Adrenal gland (tissue), 12 donors: Measurements from ENCODE around the gene PRKAR1B. TPM values are rescaled to one million over a fixed set of nuclear protein-coding genes. Genes with fewer than 3 reads are reported as not detected.

Experiments used
- DNase-seq, 7 donors: peaks; one replicate each; pipeline ENCODE4 v3.0.0-alpha.2; 2019 to 2020
- H3K27ac ChIP-seq, 5 donors: fragments of 200-600 bp; sonication (generic) in 4 of 5; 1 replicate in 3 of 5; 2 replicates in 2 of 5; pipeline versions ENCODE4 v1.5.1 to v1.8.0; 2016 to 2020; ENCODE audit warnings: mild to moderate bottlenecking in 1 of 5
- H3K27me3 ChIP-seq: fragments of 200-600 bp; 2 replicates; pipeline ENCODE4 v1.8.0; 2021
- H3K36me3 ChIP-seq, 2 donors: fragments of 200-600 bp; replicated peaks in 1 of 2; 1 replicate in 1 of 2; 2 replicates in 1 of 2; pipeline versions ENCODE4 v1.5.1 to v1.8.0; 2018 to 2022
- H3K4me1 ChIP-seq, 2 donors: fragments of 200-600 bp; replicated peaks in 1 of 2; 1 replicate in 1 of 2; 2 replicates in 1 of 2; pipeline versions ENCODE4 v1.5.1 to v1.8.0; 2018 to 2021
- H3K4me3 ChIP-seq, 4 donors: fragments of 200-600 bp; sonication (generic) in 3 of 4; one replicate each; pipeline ENCODE4 v1.5.1; 2016 to 2018
- H3K9me3 ChIP-seq, 3 donors: fragments of 200-600 bp; sonication (generic) in 1 of 3; replicated peaks in 1 of 3; 1 replicate in 2 of 3; 2 replicates in 1 of 3; pipeline versions ENCODE4 v1.5.1 to v1.8.0; 2016 to 2021
- POLR2A ChIP-seq, 2 donors: fragments of 450-650 bp; IDR thresholded peaks; one replicate each; pipeline ENCODE4 v1.6.1; 2017; ENCODE audit warnings: antibody characterized with exemption in 2 of 2, mild to moderate bottlenecking in 2 of 2, moderate library complexity in 1 of 2
- WGBS, 4 donors: extraction: QIAGEN DNeasy Blood & Tissue Kit in 2 of 4; methylation state at CpG; one replicate each; pipeline versions ENCODE4 v1.1.5 to v1.1.7; 2013 to 2017; 5-methylcytosine and 5-hydroxymethylcytosine counted together
- intact Hi-C, 2 donors: fragments of 100-400 bp; cut with DNase I; formaldehyde crosslinking; loops; one replicate each; pipeline versions ENCODE4 v1.14.1 to v1.15.0; 2022 to 2023
- polyA plus RNA-seq, 3 donors: library from polyadenylated mRNA; stranded (reverse); fragments of 200-250 nt in 2 of 3; fragments of 350-450 nt in 1 of 3; fragmentation: Illumina TruSeq in 1 of 3; extraction: RNeasy Lipid Tissue Mini Kit (QIAGEN cat#74804) in 1 of 3; gene quantifications; one replicate each; pipeline ENCODE4 v1.2.3, GENCODE V29; 2013 to 2014
- total RNA-seq, 9 donors: library from RNA; depleted of rRNA in 4 of 9; stranded (reverse); fragments of >200 nt in 4 of 9; fragments of 120-200 nt in 1 of 9; fragmentation: NEBNext Ultra II Directional in 1 of 9; extraction: Animal tissue kit (Norgen Biotek cat#: 25700) in 1 of 9; gene quantifications; one replicate each; pipeline versions ENCODE4 v1.1.0 to v1.2.4, GENCODE V29; 2013 to 2023
- TF ChIP-seq, protein P1 (sequence below), 6 experiments: fragments of 450-650 bp in 4 of 6; fragments of 200-600 bp in 2 of 6; sonication (generic) in 1 of 6; IDR thresholded peaks; 1 replicate in 5 of 6; 2 replicates in 1 of 6; pipeline versions ENCODE4 v1.5.1 to v1.8.0; 2016 to 2021; ENCODE audit warnings: antibody characterized with exemption in 6 of 6, mild to moderate bottlenecking in 2 of 6, moderate library complexity in 1 of 6
- donor health status: healthy with polysubstance abuse.
- donor health status: Bipolar disorder and iron deficiency.
- donor health status: DM: yes; HTN: yes; CAD: no.
- donor health status: DM: no; HTN: no; CAD: no.
- donor health status: DM: no; HTN: no; CAD: no.
- donor health status: DM: yes; HTN: yes; CAD: no.

Gene PRKAR1B
- total and polyA plus RNA-seq, 12 donors, result 5.2 to 21.5 (median 11.7) TPM

DNA sequence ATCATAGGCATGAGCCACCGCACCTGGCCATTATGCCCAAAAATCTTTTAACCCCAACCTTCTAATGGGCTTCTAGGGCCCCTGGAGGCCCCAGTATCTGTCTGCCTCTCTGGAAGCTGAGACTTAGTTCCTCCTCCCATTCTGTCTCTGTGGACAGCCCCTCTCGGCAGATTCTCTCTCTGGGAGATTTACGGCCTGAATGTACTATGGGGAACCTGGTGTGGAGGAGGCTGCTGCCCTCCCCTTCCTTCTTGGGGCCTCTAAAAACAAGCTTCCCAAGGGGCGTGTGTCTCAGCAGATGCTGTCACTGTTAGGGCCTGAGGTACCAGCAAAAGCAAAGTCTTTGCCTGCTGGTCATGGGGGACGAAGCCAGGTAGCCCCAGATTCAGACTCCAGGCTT lies 35.8 kb upstream of the PRKAR1B start:
- H3K27ac ChIP-seq, result no peak overlapping the region
- H3K36me3 ChIP-seq, result peaks cover 0 to 60% of the 10 kb centered on the region in 2 donors
- no peak for DNase-seq
- TF ChIP-seq, protein P1, sequence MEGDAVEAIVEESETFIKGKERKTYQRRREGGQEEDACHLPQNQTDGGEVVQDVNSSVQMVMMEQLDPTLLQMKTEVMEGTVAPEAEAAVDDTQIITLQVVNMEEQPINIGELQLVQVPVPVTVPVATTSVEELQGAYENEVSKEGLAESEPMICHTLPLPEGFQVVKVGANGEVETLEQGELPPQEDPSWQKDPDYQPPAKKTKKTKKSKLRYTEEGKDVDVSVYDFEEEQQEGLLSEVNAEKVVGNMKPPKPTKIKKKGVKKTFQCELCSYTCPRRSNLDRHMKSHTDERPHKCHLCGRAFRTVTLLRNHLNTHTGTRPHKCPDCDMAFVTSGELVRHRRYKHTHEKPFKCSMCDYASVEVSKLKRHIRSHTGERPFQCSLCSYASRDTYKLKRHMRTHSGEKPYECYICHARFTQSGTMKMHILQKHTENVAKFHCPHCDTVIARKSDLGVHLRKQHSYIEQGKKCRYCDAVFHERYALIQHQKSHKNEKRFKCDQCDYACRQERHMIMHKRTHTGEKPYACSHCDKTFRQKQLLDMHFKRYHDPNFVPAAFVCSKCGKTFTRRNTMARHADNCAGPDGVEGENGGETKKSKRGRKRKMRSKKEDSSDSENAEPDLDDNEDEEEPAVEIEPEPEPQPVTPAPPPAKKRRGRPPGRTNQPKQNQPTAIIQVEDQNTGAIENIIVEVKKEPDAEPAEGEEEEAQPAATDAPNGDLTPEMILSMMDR (IDR thresholded peaks at IDR 0.05), result no peak
- no peak for TF ChIP-seq POLR2A (IDR thresholded peaks at IDR 0.05)
- H3K4me3 ChIP-seq, result no peak overlapping the region
- no peaks in the 10 kb centered on the region for H3K9me3 ChIP-seq
- WGBS, 4 donors, result 69 to 88% (median 81%) methylated on average over 2 to 5 of the region's 5 CpGs
- intact Hi-C loops, result no loop called here
- H3K27me3 ChIP-seq, result no peaks in the 10 kb centered on the region
- no peaks in the 10 kb centered on the region for H3K4me1 ChIP-seq

GRCh38 chr7:761631-762030 lies 34.5 kb upstream of the PRKAR1B start:
- WGBS, 4 donors, result 93 to 96% (median 96%) methylated on average over 5 to 11 of the region's 11 CpGs
- H3K27me3 ChIP-seq, result no peaks in the 10 kb centered on the region
- TF ChIP-seq, protein P1 (IDR thresholded peaks at IDR 0.05), result no peak
- no peak for TF ChIP-seq POLR2A (IDR thresholded peaks at IDR 0.05)
- no peaks in the 10 kb centered on the region for H3K9me3 ChIP-seq
- no peaks in the 10 kb centered on the region for H3K4me1 ChIP-seq
- no peak for DNase-seq
- no peak overlapping the region for H3K4me3 ChIP-seq
- H3K36me3 ChIP-seq, result peaks cover 0 to 72% of the 10 kb centered on the region in 2 donors
- intact Hi-C loops, result no loop called here
- H3K27ac ChIP-seq, result no peak overlapping the region

- H3K4me1 ChIP-seq, result no peaks in the 10 kb centered on the region
- TF ChIP-seq POLR2A (IDR thresholded peaks at IDR 0.05), result no peak
- TF ChIP-seq, protein P1 (IDR thresholded peaks at IDR 0.05), result no peak
- intact Hi-C loops, result no loop called here
- H3K9me3 ChIP-seq, result no peaks in the 10 kb centered on the region
- 94 to 100% (median 98%) methylated on average over 11 to 12 of the region's 12 CpGs for WGBS, 4 donors
- DNase-seq, result no peak
- H3K36me3 ChIP-seq, result peaks cover 0 to 75% of the 10 kb centered on the region in 2 donors
- H3K27me3 ChIP-seq, result no peaks in the 10 kb centered on the region
- no peak overlapping the region for H3K27ac ChIP-seq
- no peak overlapping the region for H3K4me3 ChIP-seq
Observed at GRCh38 chr7:761101-761500, 34.0 kb upstream of the PRKAR1B start.

- no peak for DNase-seq
- H3K36me3 ChIP-seq, result peaks cover 0 to 73% of the 10 kb centered on the region in 2 donors
- 68 to 91% (median 83%) methylated on average over 16 of the region's 16 CpGs for WGBS, 4 donors
- H3K9me3 ChIP-seq, result no peaks in the 10 kb centered on the region
- H3K4me1 ChIP-seq, result no peaks in the 10 kb centered on the region
- no peak overlapping the region for H3K4me3 ChIP-seq
- TF ChIP-seq, protein P1 (IDR thresholded peaks at IDR 0.05), result no peak
- TF ChIP-seq POLR2A (IDR thresholded peaks at IDR 0.05), result no peak
- H3K27me3 ChIP-seq, result no peaks in the 10 kb centered on the region
- no peak overlapping the region for H3K27ac ChIP-seq
- intact Hi-C loops, result no loop called here
Observed at GRCh38 chr7:760006-760405, 32.9 kb upstream of the PRKAR1B start.
